Epithelial cell of prostate (primary cell): ENCODE results near the gene ACYP1.
A peak's percentile ranks its signal among the peaks of the same experiment; 100 is the strongest.

ENCODE experiments used
- DNase-seq: peaks from one replicate; pipeline ENCODE4 v3.0.0-alpha.2; 2011; ENCODE audit warnings: low read depth, low spot score
- H3K27ac ChIP-seq: fragments of 450-650 bp; 2 replicates; pipeline ENCODE4 v1.5.1; 2017; ENCODE audit warnings: mild to moderate bottlenecking

ACYP1 gene

GRCh38 chr14:75063491-75064204 lies at the start of gene ACYP1:
ACYP1 (minus strand) TSS chr14:75064024; CDS start chr14:75063553, 471 bp downstream.
- no peak for DNase-seq
- peak within 1 kb of the TSS; percentile 73 for H3K27ac ChIP-seq

GRCh38 chr14:75109877-75110276 lies 46.1 kb upstream of the ACYP1 start:
- H3K27ac ChIP-seq = no peak overlapping the region
- no peak for DNase-seq

GRCh38 chr14:75107186-75107585 lies 43.4 kb upstream of the ACYP1 start:
- no peak overlapping the region for H3K27ac ChIP-seq
- no peak for DNase-seq

- H3K27ac ChIP-seq = no peak overlapping the region
- DNase-seq = no peak
Observed at GRCh38 chr14:75101491-75101890, 37.7 kb upstream of the ACYP1 start.

- H3K27ac ChIP-seq = no peak overlapping the region
- DNase-seq = no peak
Observed at GRCh38 chr14:75098682-75099081, 34.9 kb upstream of the ACYP1 start.

GRCh38 chr14:75098212-75098611 lies 34.4 kb upstream of the ACYP1 start:
- H3K27ac ChIP-seq = no peak overlapping the region
- DNase-seq = no peak

GRCh38 chr14:75096959-75097358 lies 33.1 kb upstream of the ACYP1 start:
- DNase-seq = no peak
- no peak overlapping the region for H3K27ac ChIP-seq

- H3K27ac ChIP-seq = no peak overlapping the region
- no peak for DNase-seq
Observed at GRCh38 chr14:75095690-75096089, 31.9 kb upstream of the ACYP1 start.

GRCh38 chr14:75094896-75095295 lies 31.1 kb upstream of the ACYP1 start:
- DNase-seq = no peak
- no peak overlapping the region for H3K27ac ChIP-seq

- DNase-seq = no peak
- H3K27ac ChIP-seq = no peak overlapping the region
Observed at GRCh38 chr14:75092698-75093097, 28.9 kb upstream of the ACYP1 start.

- no peak for DNase-seq
Observed at GRCh38 chr14:75091251-75091650, 27.4 kb upstream of the ACYP1 start.

GRCh38 chr14:75090353-75090752 lies 26.5 kb upstream of the ACYP1 start:
- no peak overlapping the region for H3K27ac ChIP-seq
- no peak for DNase-seq

More at GRCh38 chr14:75091251-75091650, 27.4 kb upstream of the ACYP1 start:
- no peak overlapping the region for H3K27ac ChIP-seq

- H3K27ac ChIP-seq = no peak overlapping the region
- no peak for DNase-seq
Observed at GRCh38 chr14:75088566-75089373, 24.9 kb upstream of the ACYP1 start.

- H3K27ac ChIP-seq = no peak overlapping the region
- DNase-seq = no peak
Observed at GRCh38 chr14:75088153-75088552, 24.3 kb upstream of the ACYP1 start.

GRCh38 chr14:75084513-75084912 lies 20.7 kb upstream of the ACYP1 start:
- DNase-seq = no peak
- no peak overlapping the region for H3K27ac ChIP-seq

- H3K27ac ChIP-seq = no peak overlapping the region
- DNase-seq = no peak
Observed at GRCh38 chr14:75083271-75083670, 19.4 kb upstream of the ACYP1 start.

GRCh38 chr14:75081660-75082229 lies 17.9 kb upstream of the ACYP1 start:
- no peak overlapping the region for H3K27ac ChIP-seq
- DNase-seq = no peak

GRCh38 chr14:75079521-75079920 lies 15.7 kb upstream of the ACYP1 start:
- no peak for DNase-seq
- no peak overlapping the region for H3K27ac ChIP-seq

- no peak overlapping the region for H3K27ac ChIP-seq
- DNase-seq = no peak
Observed at GRCh38 chr14:75077794-75078193, 14.0 kb upstream of the ACYP1 start.

- H3K27ac ChIP-seq = no peak overlapping the region
- DNase-seq = no peak
Observed at GRCh38 chr14:75070383-75070782, 6.6 kb upstream of the ACYP1 start.

- H3K27ac ChIP-seq = peak overlapping the region; percentile 64
- DNase-seq = no peak
Observed at GRCh38 chr14:75069811-75070145, 6.0 kb upstream of the ACYP1 start.
